Prostate gland (tissue), 2 donors: ENCODE data around the gene LRRC8E.

Experiments
- POLR2AphosphoS5 ChIP-seq: sonication (generic); formaldehyde crosslinking; IDR thresholded peaks from one replicate; pipeline ENCODE4 v1.6.1; 2017; ENCODE audit warnings: antibody characterized with exemption
- TF ChIP-seq, protein P1 (sequence below), 4 experiments: fragments of 200-600 bp in 2 of 4; fragments of 450-650 bp in 2 of 4; sonication (generic) in 2 of 4; IDR thresholded peaks; 1 replicate in 3 of 4; 2 replicates in 1 of 4; pipeline ENCODE4 v1.5.1; 2016 to 2019; ENCODE audit warnings: antibody characterized with exemption in 4 of 4, mild to moderate bottlenecking in 2 of 4, moderate library complexity in 2 of 4

DNA sequence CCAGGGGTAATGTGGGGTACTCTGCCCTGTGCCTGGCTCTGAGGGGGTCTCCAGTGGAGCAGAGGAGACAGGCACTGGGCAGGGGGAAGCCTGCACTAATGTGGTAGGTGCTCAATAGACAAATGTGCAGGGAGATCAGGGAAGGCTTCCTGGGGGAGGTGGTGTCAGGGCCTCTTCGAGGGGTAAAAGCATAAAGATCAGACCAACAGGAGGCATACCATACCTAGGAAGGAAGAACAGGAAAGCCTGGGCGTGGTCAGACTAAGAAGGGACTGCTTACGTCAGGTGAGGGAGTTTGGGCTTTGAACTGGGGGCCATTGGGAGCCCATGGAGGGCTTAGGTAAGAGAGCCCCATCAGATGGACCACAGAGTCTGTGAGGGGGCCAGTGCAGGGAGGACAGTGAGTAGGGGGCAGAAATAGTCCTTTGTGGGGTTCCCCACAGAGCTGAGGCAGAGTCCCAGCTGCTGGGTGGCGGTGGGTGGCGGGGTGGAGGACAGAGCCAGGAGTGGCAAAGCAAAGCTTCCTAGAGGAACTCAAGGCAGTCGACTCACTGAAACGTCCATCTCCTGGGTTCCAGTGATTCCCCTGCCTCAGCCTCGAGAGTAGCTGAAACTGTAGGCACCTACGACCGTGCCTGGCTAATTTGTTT lies 22.9 kb upstream of the LRRC8E start:
- TF ChIP-seq, protein P1, sequence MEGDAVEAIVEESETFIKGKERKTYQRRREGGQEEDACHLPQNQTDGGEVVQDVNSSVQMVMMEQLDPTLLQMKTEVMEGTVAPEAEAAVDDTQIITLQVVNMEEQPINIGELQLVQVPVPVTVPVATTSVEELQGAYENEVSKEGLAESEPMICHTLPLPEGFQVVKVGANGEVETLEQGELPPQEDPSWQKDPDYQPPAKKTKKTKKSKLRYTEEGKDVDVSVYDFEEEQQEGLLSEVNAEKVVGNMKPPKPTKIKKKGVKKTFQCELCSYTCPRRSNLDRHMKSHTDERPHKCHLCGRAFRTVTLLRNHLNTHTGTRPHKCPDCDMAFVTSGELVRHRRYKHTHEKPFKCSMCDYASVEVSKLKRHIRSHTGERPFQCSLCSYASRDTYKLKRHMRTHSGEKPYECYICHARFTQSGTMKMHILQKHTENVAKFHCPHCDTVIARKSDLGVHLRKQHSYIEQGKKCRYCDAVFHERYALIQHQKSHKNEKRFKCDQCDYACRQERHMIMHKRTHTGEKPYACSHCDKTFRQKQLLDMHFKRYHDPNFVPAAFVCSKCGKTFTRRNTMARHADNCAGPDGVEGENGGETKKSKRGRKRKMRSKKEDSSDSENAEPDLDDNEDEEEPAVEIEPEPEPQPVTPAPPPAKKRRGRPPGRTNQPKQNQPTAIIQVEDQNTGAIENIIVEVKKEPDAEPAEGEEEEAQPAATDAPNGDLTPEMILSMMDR (IDR thresholded peaks at IDR 0.05): no peak
- no peak for TF ChIP-seq POLR2AphosphoS5
